ENCODE results near the gene SELPLG. TPM values are rescaled to one million over a fixed set of nuclear protein-coding genes. Genes with fewer than 3 reads are reported as not detected.

SELPLG gene, protein sequence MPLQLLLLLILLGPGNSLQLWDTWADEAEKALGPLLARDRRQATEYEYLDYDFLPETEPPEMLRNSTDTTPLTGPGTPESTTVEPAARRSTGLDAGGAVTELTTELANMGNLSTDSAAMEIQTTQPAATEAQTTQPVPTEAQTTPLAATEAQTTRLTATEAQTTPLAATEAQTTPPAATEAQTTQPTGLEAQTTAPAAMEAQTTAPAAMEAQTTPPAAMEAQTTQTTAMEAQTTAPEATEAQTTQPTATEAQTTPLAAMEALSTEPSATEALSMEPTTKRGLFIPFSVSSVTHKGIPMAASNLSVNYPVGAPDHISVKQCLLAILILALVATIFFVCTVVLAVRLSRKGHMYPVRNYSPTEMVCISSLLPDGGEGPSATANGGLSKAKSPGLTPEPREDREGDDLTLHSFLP
- 1 to 10 TPM; 4.8 to 9.6 TPM for total RNA-seq
- 1 to 10 TPM; 2.1 to 4.8 TPM for polyA plus RNA-seq

DNA sequence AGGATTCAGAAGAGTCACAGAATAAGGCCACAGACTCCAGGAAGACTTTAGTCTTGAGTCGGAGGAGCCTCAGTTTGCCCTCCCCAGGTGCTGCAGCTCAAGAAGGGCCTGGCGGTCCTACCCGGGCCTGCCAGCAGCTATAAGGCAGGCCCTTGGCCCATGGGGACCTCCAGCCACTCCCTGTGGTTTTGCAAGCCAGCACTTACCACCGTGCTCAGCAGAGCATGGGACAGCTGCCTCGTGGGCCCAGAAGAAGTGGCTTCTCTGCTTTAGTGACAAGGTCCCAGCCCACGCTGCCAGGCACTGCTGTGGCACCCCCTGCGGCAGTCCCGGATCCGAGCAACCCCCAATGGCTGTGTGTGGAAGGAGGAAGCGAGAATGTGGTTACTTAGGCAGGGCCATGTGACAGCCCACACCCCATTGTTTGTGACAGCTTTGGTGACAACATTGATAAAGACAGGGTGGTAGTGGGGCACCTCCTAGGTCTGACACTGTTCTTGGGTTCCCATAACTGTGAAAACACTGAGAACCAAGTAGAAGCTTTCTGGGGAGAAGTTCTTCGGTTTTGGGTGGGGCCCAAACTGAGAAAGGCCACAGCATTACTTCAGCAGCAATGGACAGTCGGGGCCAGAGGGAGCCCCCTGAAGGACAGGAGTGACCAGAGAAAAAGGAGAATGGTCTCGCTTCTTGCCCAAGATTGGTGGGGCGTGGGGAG is at the start of gene SELPLG:
Gene SELPLG, minus strand, starts transcription at position 361 of the 715 bp plus-strand sequence. CDS start 9,587 bp downstream, outside the sequence.
- Histone ChIP-seq H3K27ac (ENCODE audit: low read depth in 1 of 2, low read length in 2 of 2) (peak within 1 kb of the TSS; percentile 45 to 51), H3K27me3 (ENCODE audit: control insufficient read depth in 4 of 4, insufficient read depth in 4 of 4, low read length in 3 of 4) (peaks cover 0 to 2% (median 0%) of the 10 kb centered on the region in 4 donors), H3K9ac (ENCODE audit: low read depth in 1 of 2, low read length in 2 of 2) (peak within 1 kb of the TSS; percentile 44 to 49), H3K4me3 (ENCODE audit: low read depth in 1 of 3, low read length in 3 of 3) (peak within 1 kb of the TSS in 1 of 3 donors; percentile 5), H3K36me3 (ENCODE audit: control insufficient read depth in 4 of 4, insufficient read depth in 3 of 4, low read depth in 1 of 4, low read length in 3 of 4) (no peaks in the 10 kb centered on the region), H3K9me3 (ENCODE audit: control insufficient read depth in 4 of 4, low read length in 3 of 4) (no peaks in the 10 kb centered on the region), H3K4me1 (ENCODE audit: control insufficient read depth in 4 of 4, insufficient read depth in 4 of 4, low read length in 3 of 4) (peaks cover 0 to 2% (median 0%) of the 10 kb centered on the region in 4 donors)
- TF ChIP-seq JUND (IDR thresholded peaks at IDR 0.05) = no peak
- TF ChIP-seq, protein P1, sequence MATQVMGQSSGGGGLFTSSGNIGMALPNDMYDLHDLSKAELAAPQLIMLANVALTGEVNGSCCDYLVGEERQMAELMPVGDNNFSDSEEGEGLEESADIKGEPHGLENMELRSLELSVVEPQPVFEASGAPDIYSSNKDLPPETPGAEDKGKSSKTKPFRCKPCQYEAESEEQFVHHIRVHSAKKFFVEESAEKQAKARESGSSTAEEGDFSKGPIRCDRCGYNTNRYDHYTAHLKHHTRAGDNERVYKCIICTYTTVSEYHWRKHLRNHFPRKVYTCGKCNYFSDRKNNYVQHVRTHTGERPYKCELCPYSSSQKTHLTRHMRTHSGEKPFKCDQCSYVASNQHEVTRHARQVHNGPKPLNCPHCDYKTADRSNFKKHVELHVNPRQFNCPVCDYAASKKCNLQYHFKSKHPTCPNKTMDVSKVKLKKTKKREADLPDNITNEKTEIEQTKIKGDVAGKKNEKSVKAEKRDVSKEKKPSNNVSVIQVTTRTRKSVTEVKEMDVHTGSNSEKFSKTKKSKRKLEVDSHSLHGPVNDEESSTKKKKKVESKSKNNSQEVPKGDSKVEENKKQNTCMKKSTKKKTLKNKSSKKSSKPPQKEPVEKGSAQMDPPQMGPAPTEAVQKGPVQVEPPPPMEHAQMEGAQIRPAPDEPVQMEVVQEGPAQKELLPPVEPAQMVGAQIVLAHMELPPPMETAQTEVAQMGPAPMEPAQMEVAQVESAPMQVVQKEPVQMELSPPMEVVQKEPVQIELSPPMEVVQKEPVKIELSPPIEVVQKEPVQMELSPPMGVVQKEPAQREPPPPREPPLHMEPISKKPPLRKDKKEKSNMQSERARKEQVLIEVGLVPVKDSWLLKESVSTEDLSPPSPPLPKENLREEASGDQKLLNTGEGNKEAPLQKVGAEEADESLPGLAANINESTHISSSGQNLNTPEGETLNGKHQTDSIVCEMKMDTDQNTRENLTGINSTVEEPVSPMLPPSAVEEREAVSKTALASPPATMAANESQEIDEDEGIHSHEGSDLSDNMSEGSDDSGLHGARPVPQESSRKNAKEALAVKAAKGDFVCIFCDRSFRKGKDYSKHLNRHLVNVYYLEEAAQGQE (IDR thresholded peaks at IDR 0.05) = no peak
- peak; percentile 28 for TF ChIP-seq YY1 (IDR thresholded peaks at IDR 0.05)
- TF ChIP-seq TAF1 (conservative IDR thresholded peaks at IDR 0.05) = peak; percentile 19
- DNase-seq (ENCODE audit: low spot score) = peak; percentile 46
- 67% methylated on average over 14 of the region's 14 CpGs for WGBS

DNA sequence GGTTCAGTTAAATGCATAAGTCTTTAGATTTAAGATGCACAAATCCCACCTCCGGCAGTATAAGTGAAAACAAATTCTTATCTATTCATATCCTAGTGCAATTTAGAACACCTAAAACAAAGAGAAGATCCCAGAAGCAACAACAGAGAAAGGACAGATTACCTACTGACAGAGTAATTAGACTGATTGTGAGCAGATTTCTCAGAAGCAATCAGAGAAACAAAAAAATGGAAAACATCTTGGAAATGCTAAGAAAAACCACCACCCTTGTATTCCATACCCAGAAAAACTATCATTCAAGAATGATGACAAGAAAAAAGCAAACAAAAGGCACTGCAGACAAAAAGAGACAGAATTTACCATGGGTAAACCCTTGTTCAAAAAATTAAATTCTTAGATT is 47.6 kb upstream of the SELPLG start:
- Histone ChIP-seq H3K27ac (ENCODE audit: low read depth in 1 of 2, low read length in 2 of 2) (no peak overlapping the region), H3K4me1 (ENCODE audit: control insufficient read depth in 4 of 4, insufficient read depth in 4 of 4, low read length in 3 of 4) (peaks cover 0 to 1% (median 0%) of the 10 kb centered on the region in 4 donors), H3K36me3 (ENCODE audit: control insufficient read depth in 4 of 4, insufficient read depth in 3 of 4, low read depth in 1 of 4, low read length in 3 of 4) (peaks cover 0 to 6% (median 3%) of the 10 kb centered on the region in 4 donors), H3K9me3 (ENCODE audit: control insufficient read depth in 4 of 4, low read length in 3 of 4) (no peaks in the 10 kb centered on the region), H3K4me3 (ENCODE audit: low read depth in 1 of 3, low read length in 3 of 3) (no peak overlapping the region), H3K27me3 (ENCODE audit: control insufficient read depth in 4 of 4, insufficient read depth in 4 of 4, low read length in 3 of 4) (no peaks in the 10 kb centered on the region), H3K9ac (ENCODE audit: low read depth in 1 of 2, low read length in 2 of 2) (no peak overlapping the region)
- 99% methylated on average over 1 of the region's 1 CpG for WGBS
- no peak for DNase-seq (ENCODE audit: low spot score)
- no peak for TF ChIP-seq JUND (IDR thresholded peaks at IDR 0.05)
- no peak for TF ChIP-seq RAD21 (IDR thresholded peaks at IDR 0.05)
- TF ChIP-seq FOXA2 (IDR thresholded peaks at IDR 0.05) = no peak
- TF ChIP-seq, protein P2, sequence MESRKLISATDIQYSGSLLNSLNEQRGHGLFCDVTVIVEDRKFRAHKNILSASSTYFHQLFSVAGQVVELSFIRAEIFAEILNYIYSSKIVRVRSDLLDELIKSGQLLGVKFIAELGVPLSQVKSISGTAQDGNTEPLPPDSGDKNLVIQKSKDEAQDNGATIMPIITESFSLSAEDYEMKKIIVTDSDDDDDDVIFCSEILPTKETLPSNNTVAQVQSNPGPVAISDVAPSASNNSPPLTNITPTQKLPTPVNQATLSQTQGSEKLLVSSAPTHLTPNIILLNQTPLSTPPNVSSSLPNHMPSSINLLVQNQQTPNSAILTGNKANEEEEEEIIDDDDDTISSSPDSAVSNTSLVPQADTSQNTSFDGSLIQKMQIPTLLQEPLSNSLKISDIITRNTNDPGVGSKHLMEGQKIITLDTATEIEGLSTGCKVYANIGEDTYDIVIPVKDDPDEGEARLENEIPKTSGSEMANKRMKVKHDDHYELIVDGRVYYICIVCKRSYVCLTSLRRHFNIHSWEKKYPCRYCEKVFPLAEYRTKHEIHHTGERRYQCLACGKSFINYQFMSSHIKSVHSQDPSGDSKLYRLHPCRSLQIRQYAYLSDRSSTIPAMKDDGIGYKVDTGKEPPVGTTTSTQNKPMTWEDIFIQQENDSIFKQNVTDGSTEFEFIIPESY (IDR thresholded peaks at IDR 0.05) = no peak
- no peak for TF ChIP-seq SP1 (IDR thresholded peaks at IDR 0.05)
- TF ChIP-seq, protein P1 (IDR thresholded peaks at IDR 0.05) = no peak
- no peak for TF ChIP-seq TAF1 (conservative IDR thresholded peaks at IDR 0.05)
- TF ChIP-seq HNF4G (IDR thresholded peaks at IDR 0.05) = no peak
- no peak for TF ChIP-seq HNF4A (conservative IDR thresholded peaks at IDR 0.05)

Data from liver (tissue), 9 donors.